IMR-90 (cell line): ENCODE measurements around the gene CEP68. TPM values are rescaled to one million over a fixed set of nuclear protein-coding genes. Genes with fewer than 3 reads are reported as not detected.

Experiments used
- ATAC-seq: fragments of 200-7000 bp; cut with Tn5 transposase; 2 replicates; pipeline ENCODE4 v1.9.1; 2020; ENCODE audit warnings: low read depth, mild to moderate bottlenecking, moderate library complexity
- BruUV-seq: library from RNA; stranded (reverse); fragments of 400-500 nt; replicated peaks from 2 replicates; lab custom pipeline; 2021; lab: Mats Ljungman, UMichigan
- CTCF ChIA-PET: fragments of 300-600 bp; formaldehyde crosslinking; extraction: SDS; loops from one replicate; lab custom pipeline; 2021; ENCODE audit warnings: antibody characterized with exemption; lab: Yijun Ruan, JAX
- POLR2A ChIA-PET: fragments of 300-600 bp; sonication (Branson Sonifier 250); formaldehyde crosslinking; loops from one replicate; lab custom pipeline; 2022; ENCODE audit warnings: antibody characterized with exemption; ENCODE audit not compliant: unreplicated experiment; lab: Charles Lee
- DNase-seq: peaks from one replicate; pipeline ENCODE4 v3.0.0; 2013
- H2AFZ ChIP-seq: replicated peaks from 2 replicates; pipeline ENCODE3; 2013; ENCODE audit warnings: low read length, mild to moderate bottlenecking; ENCODE audit not compliant: poor library complexity
- H2AK5ac ChIP-seq: 2 replicates; pipeline ENCODE4 v1.6.1; 2013; ENCODE audit warnings: low read depth, low read length, inconsistent platforms
- H2AK9ac ChIP-seq: replicated peaks from 2 replicates; pipeline ENCODE3; 2013; ENCODE audit warnings: mild to moderate bottlenecking, low read depth, low read length, moderate library complexity; ENCODE audit not compliant: poor library complexity
- H2BK120ac ChIP-seq: 2 replicates; pipeline ENCODE4 v1.6.1; 2013; ENCODE audit warnings: low read depth, low read length, inconsistent platforms
- H2BK15ac ChIP-seq: 3 replicates; pipeline ENCODE4 v1.6.1; 2013; ENCODE audit warnings: low read depth, low read length, inconsistent platforms
- H2BK20ac ChIP-seq: 2 replicates; pipeline ENCODE4 v1.6.1; 2013; ENCODE audit warnings: low read depth, mild to moderate bottlenecking, inconsistent platforms, low read length, moderate library complexity
- H2BK5ac ChIP-seq: 2 replicates; pipeline ENCODE4 v1.6.1; 2013; ENCODE audit warnings: mild to moderate bottlenecking, low read depth, low read length, inconsistent platforms; ENCODE audit not compliant: poor library complexity, severe bottlenecking
- H3K14ac ChIP-seq: replicated peaks from 2 replicates; pipeline ENCODE4 v1.6.1; 2013; ENCODE audit warnings: low read depth, low read length, inconsistent platforms
- H3K18ac ChIP-seq: 2 replicates; pipeline ENCODE4 v1.6.1; 2013; ENCODE audit warnings: low read depth, low read length, control low read depth
- H3K23ac ChIP-seq: 2 replicates; pipeline ENCODE4 v1.6.1; 2013; ENCODE audit warnings: low read depth, low read length, inconsistent platforms
- H3K27ac ChIP-seq: 2 replicates; pipeline ENCODE4 v1.5.1; 2013; ENCODE audit warnings: mild to moderate bottlenecking, control low read depth, low read length; ENCODE audit not compliant: insufficient read depth
- H3K27me3 ChIP-seq: 2 replicates; pipeline ENCODE4 v1.6.1; 2013; ENCODE audit warnings: low read length; ENCODE audit not compliant: control insufficient read depth, insufficient read depth
- H3K36me3 ChIP-seq: 2 replicates; pipeline ENCODE4 v1.6.1; 2013; ENCODE audit warnings: low read length, mixed read lengths; ENCODE audit not compliant: control insufficient read depth, insufficient read depth
- H3K4ac ChIP-seq: 2 replicates; pipeline ENCODE4 v1.6.1; 2013; ENCODE audit warnings: low read depth, low read length, inconsistent platforms
- H3K4me1 ChIP-seq: 2 replicates; pipeline ENCODE4 v1.6.1; 2013; ENCODE audit warnings: low read length, mixed read lengths; ENCODE audit not compliant: control insufficient read depth, insufficient read depth
- H3K4me2 ChIP-seq: 2 replicates; pipeline ENCODE4 v1.6.1; 2013; ENCODE audit warnings: low read depth, mild to moderate bottlenecking, control low read depth, low read length, moderate library complexity
- H3K4me3 ChIP-seq: 2 replicates; pipeline ENCODE4 v1.5.1; 2013; ENCODE audit warnings: low read depth, mild to moderate bottlenecking, control low read depth, low read length, moderate library complexity; ENCODE audit not compliant: insufficient read depth
- H3K56ac ChIP-seq: 2 replicates; pipeline ENCODE4 v1.6.1; 2013; ENCODE audit warnings: low read length, inconsistent platforms; ENCODE audit not compliant: insufficient read depth; ENCODE audit errors: extremely low read depth
- H3K79me1 ChIP-seq, 2 experiments: 2 replicates each; pipeline ENCODE4 v1.6.1; 2013; ENCODE audit warnings: low read length in 2 of 2, inconsistent platforms in 1 of 2, low read depth in 1 of 2
- H3K9ac ChIP-seq: 2 replicates; pipeline ENCODE4 v1.6.1; 2013; ENCODE audit warnings: low read depth, low read length, control low read depth
- H3K9me1 ChIP-seq: 2 replicates; pipeline ENCODE4 v1.6.1; 2013; ENCODE audit warnings: low read length, inconsistent platforms; ENCODE audit not compliant: insufficient read depth
- H3K9me3 ChIP-seq: 2 replicates; pipeline ENCODE4 v1.6.1; 2013; ENCODE audit warnings: low read length; ENCODE audit not compliant: control insufficient read depth, insufficient read depth
- H4K20me1 ChIP-seq: 2 replicates; pipeline ENCODE4 v1.6.1; 2013; ENCODE audit warnings: low read length, inconsistent platforms; ENCODE audit not compliant: insufficient read depth
- H4K5ac ChIP-seq: 2 replicates; pipeline ENCODE4 v1.6.1; 2013; ENCODE audit warnings: mild to moderate bottlenecking, low read depth, low read length, control low read depth
- H4K8ac ChIP-seq, 2 experiments: 2 replicates each; pipeline ENCODE4 v1.6.1; 2013; ENCODE audit warnings: low read depth in 2 of 2, low read length in 2 of 2, control low read depth in 1 of 2, inconsistent platforms in 1 of 2
- H4K91ac ChIP-seq: 2 replicates; pipeline ENCODE4 v1.6.1; 2013; ENCODE audit warnings: low read depth, low read length, inconsistent platforms; ENCODE audit not compliant: insufficient read depth
- BHLHE40 ChIP-seq: fragments of 150-350 bp; IDR thresholded peaks from 2 replicates; pipeline ENCODE4 v1.6.1; 2016; ENCODE audit warnings: mild to moderate bottlenecking, low read depth, low read length
- CEBPB ChIP-seq: IDR thresholded peaks from 2 replicates; pipeline ENCODE4 v1.6.1; 2012; ENCODE audit warnings: low read depth, low read length, improper control_type of control experiment
- CHD1 ChIP-seq: IDR thresholded peaks from 2 replicates; pipeline ENCODE4 v1.6.1; 2012; ENCODE audit warnings: low read depth, low read length, improper control_type of control experiment
- CTCF ChIP-seq: conservative IDR thresholded peaks from 2 replicates; pipeline ENCODE4 v1.5.1; 2012; ENCODE audit warnings: mild to moderate bottlenecking, low read depth, low read length, improper control_type of control experiment
- FOS ChIP-seq: fragments of 150-350 bp; IDR thresholded peaks from 2 replicates; pipeline ENCODE4 v1.6.1; 2016; ENCODE audit warnings: low read depth, low read length
- RCOR1 ChIP-seq: IDR thresholded peaks from 2 replicates; pipeline ENCODE4 v1.6.1; 2012; ENCODE audit warnings: mild to moderate bottlenecking, low read length, improper control_type of control experiment; ENCODE audit not compliant: insufficient replicate concordance
- USF2 ChIP-seq: fragments of 150-350 bp; IDR thresholded peaks from 2 replicates; pipeline ENCODE4 v1.6.1; 2017; ENCODE audit warnings: mild to moderate bottlenecking, antibody characterized with exemption, low read length, low read depth
- WGBS, 2 experiments: methylation state at CpG; one replicate each; pipeline versions ENCODE4 v1.1.5 to v1.1.7; 2013; ENCODE audit warnings: missing lambda C conversion rate in 2 of 2; ENCODE audit not compliant: insufficient read length in 1 of 2; ENCODE audit errors: extremely low coverage in 2 of 2; 5-methylcytosine and 5-hydroxymethylcytosine counted together
- dilution Hi-C: fragments of 300-500 bp; cut with HindIII; formaldehyde crosslinking; loops from one replicate; pipeline ENCODE4 v1.14.3; 2018; ENCODE audit warnings: low sequenced_read_pairs; ENCODE audit not compliant: unreplicated experiment
- in situ Hi-C: fragments of 300-500 bp; cut with MboI; formaldehyde crosslinking; loops from 3 replicates; pipeline ENCODE4 v1.14.3; 2019; ENCODE audit warnings: low sequenced_read_pairs, inconsistent platforms, mixed read lengths
- intact Hi-C: fragments of 100-400 bp; cut with micrococcal nuclease; formaldehyde crosslinking; loops from 2 replicates; pipeline ENCODE4 v1.10.0; 2022
- polyA plus RNA-seq, 3 experiments: library from polyadenylated mRNA; depleted of rRNA; stranded (reverse); fragments of >200 nt; gene quantifications; 2 replicates each; pipeline ENCODE4 v1.2.3, GENCODE V29; 2012; ENCODE audit warnings: low replicate concordance in 1 of 3
- total RNA-seq: library from RNA; depleted of rRNA; stranded (reverse); fragments of >200 nt; gene quantifications from 2 replicates; pipeline ENCODE4 v1.2.3, GENCODE V29; 2012

CEP68 gene
- total and polyA plus RNA-seq, 2 of the 4 experiments (the other 2 are of a cell fraction): 5.5 to 5.6 TPM

DNA sequence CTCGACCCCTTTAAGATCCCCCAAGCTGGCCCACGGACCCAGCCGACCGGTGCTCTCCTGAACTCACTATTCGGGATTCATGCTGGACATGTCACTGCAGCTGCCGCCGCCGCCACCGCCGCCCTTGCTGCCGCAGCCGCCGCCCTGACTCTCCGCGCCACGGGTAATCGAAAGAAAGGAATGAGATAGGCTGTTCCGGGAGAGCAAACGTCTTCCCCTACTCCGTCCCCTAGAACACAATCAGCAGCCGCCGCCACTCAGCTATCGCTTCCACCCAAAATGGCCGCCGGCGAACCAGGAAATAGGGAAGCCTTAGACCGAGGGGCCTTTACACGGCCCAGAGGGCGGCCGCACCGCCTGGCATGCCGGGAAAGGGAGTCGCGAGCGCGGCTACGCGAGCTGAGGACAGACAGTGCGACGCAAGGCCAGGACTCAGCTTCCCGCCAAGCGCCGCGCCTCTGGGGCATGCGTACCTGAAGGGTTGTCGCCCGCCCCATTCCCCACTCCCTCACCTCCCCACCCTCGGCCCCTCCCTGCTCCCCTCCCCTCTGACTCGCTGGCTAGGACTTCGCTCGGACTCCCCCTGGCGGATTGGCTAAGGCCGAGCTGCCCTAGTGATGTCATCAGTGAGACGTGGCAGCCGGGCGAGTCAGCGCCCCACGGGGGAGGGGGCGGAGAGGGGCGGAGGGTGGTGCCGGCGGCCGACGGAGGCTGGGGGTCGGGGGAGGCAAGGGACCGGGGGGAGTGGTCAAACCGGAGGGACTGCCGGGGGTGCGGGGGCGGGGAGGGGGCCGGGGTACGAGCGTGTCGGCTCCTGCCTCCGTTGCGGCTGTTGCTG is 73.8 kb downstream of the CEP68 start, which contains the start of gene RAB1A (continued):
- TF ChIP-seq USF2: no peak
- TF ChIP-seq CHD1: 0 out of 2 replicates have a peak, but pooled peaks have one; percentile 40

DNA sequence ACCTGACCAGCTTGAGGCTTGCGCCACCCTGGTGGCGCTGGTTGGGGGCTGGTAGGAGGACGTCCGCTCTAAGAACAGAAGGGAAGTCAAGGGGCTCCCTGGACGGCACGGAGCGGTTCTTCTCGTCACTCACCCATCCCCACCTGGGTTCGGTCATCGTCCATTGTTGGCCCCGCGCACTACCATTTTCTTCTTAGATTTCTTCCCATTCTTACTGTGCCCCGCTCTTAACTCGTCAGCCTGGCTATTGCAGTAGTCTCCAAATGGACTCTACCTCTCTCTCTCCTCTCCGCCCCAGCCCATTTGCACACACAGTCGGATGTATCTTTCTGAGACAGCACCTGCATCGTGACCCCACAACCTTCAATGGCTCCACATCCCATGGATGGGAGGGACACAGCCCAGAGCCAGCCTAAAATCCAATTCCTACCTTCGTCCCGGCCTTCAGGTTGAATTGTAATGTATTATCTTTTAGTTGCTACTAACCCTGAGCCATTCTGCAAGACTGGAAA is 74.5 kb downstream of the CEP68 start:
- Histone ChIP-seq H4K91ac (peak overlapping the region; percentile 93), H3K9me1 (no peaks in the 10 kb centered on the region; the same call in 1 of the 2 replicates), H3K27ac (peak overlapping the region; percentile 86), H4K5ac (peak overlapping the region; percentile 96), H3K4me1 (peaks cover 3% of the 10 kb centered on the region), H3K79me1 (peaks cover 3 to 6% of the 10 kb centered on the region in 2 experiments; a peak in 3 of 4 replicates), H3K27me3 (no peaks in the 10 kb centered on the region), H3K23ac (peak overlapping the region; percentile 66), H4K20me1 (peaks cover 41% of the 10 kb centered on the region), H3K4me3 (peak overlapping the region; percentile 67), H2AK5ac (peak overlapping the region; percentile 88), H2BK15ac (peak overlapping the region; percentile 72; the same call in 2 of the 3 replicates), H2AK9ac (peak overlapping the region; percentile 67), H2BK120ac (peak overlapping the region; percentile 56), H3K14ac (peak overlapping the region; percentile 79), H3K4ac (peak overlapping the region; percentile 94), H3K56ac (peak overlapping the region; percentile 42), H3K36me3 (no peaks in the 10 kb centered on the region), H2BK20ac (peak overlapping the region; percentile 8; the same call in 1 of the 2 replicates), H3K4me2 (peak overlapping the region; percentile 87), H4K8ac (peak overlapping the region; percentile 92 to 99), H2BK5ac (peak overlapping the region; percentile 68), H3K18ac (peak overlapping the region; percentile 93), H3K9ac (peak overlapping the region; percentile 76), H2AFZ (peak overlapping the region; percentile 92), H3K9me3 (no peaks in the 10 kb centered on the region)
- BruUV-seq: TSS peak; percentile 93
- 8% methylated on average over 10 of the region's 19 CpGs; no CpG with 5 or more reads in 1 of the 2 experiments for WGBS, 2 experiments
- in situ Hi-C loops (no loop called here), intact Hi-C loops (loop anchor here (5.0 kb wide), 1 partner anchor 97 kb away; the partner anchor contains the start of gene ACTR2), dilution Hi-C loops (no loop called here)
- ATAC-seq: peak; percentile 44
- ChIA-PET CTCF (no interaction called here), POLR2A (interaction anchor here (0.5 to 0.6 kb wide), 3 partner anchors 10 to 380 kb away, joined by 3 to 4 read pairs (median 4); no protein-coding TSS in a partner anchor)
- no peak for DNase-seq
- TF ChIP-seq USF2 (no peak), CEBPB (peak; percentile 61), RCOR1 (no peak), FOS (no peak), BHLHE40 (no peak), CTCF (no peak), CHD1 (no peak)
